PC-3 (cell line): ENCODE data around the gene ZNF778.
"Not testable (repeated sequence)": the region's sequence is repeated elsewhere in the genome, so short reads cannot be mapped to it uniquely, and the experiment has no call there.

Source experiments
- CTCF ChIP-seq: fragments of 300-600 bp; sonication (generic); conservative IDR thresholded peaks from 2 replicates; pipeline ENCODE4 v1.5.1; 2017; ENCODE audit warnings: antibody characterized with exemption, low read depth, mild to moderate bottlenecking, low read length
- EZH2 ChIP-seq: fragments of 300-600 bp; sonication (generic); IDR thresholded peaks from one replicate; pipeline ENCODE4 v1.6.1; 2017; ENCODE audit warnings: antibody characterized with exemption, mild to moderate bottlenecking, low read length; ENCODE audit not compliant: unreplicated experiment

DNA sequence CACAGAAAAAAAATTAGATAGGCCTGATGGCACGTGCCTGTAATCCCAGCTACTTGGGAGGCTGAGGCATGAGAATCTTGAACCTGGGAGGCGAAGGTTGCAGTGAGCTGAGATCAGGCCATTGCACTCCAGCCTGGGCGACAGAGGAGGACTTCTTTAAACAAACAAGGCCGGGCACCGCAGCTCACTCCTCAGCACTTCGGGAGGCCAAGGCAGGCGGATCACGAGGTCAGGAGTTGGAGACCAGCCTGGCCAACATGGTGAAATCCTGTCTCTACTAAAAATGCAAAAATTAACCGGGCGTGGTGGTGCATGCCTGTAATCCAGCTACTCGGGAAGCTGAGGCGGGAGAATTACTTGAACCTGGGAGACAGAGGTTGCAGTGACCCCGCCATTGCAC lies 26.8 kb downstream of the ZNF778 start:
- not testable (repeated sequence) for TF ChIP-seq CTCF, EZH2
